B cell (primary cell): Measurements from ENCODE around the gene CGNL1. TPM values are rescaled to one million over a fixed set of nuclear protein-coding genes. Genes with fewer than 3 reads are reported as not detected.

Experiments
- ATAC-seq: fragments of 200-7000 bp; cut with Tn5 transposase; one replicate; pipeline ENCODE4 v1.10.0; 2021; ENCODE audit warnings: low read depth, mild to moderate bottlenecking, moderate number of reproducible peaks, moderate library complexity
- CTCF ChIA-PET: fragments of 350-600 bp; sonication (Branson Sonifier 250); formaldehyde crosslinking; loops from one replicate; lab custom pipeline; 2021; ENCODE audit warnings: antibody characterized with exemption, inconsistent platforms; lab: Charles Lee
- POLR2A ChIA-PET: fragments of 350-600 bp; sonication (Branson Sonifier 250); formaldehyde crosslinking; loops from one replicate; lab custom pipeline; 2021; ENCODE audit warnings: antibody characterized with exemption; lab: Charles Lee
- DNase-seq: peaks from one replicate; pipeline ENCODE4 v3.0.0; 2013
- H2AFZ ChIP-seq: 2 replicates; pipeline ENCODE4 v1.6.1; 2012; ENCODE audit warnings: mild to moderate bottlenecking, low read depth, low read length; ENCODE audit not compliant: insufficient read depth, poor library complexity, severe bottlenecking
- H3K27ac ChIP-seq, 2 donors: 1 replicate in 1 of 2; 2 replicates in 1 of 2; pipeline ENCODE4 v1.5.1; 2012 to 2013; ENCODE audit warnings: low read length in 2 of 2, mild to moderate bottlenecking in 2 of 2, moderate library complexity in 1 of 2
- H3K27me3 ChIP-seq, 4 experiments: fragments of 200-600 bp in 1 of 4; sonication (generic) in 1 of 4; replicated peaks in 1 of 4; 1 replicate in 2 of 4; 2 replicates in 2 of 4; pipeline versions ENCODE4 v1.6.1 to v1.7.0; 2013 to 2016; ENCODE audit warnings: low read length in 3 of 4, mild to moderate bottlenecking in 2 of 4, mixed read lengths in 1 of 4, moderate library complexity in 1 of 4; ENCODE audit not compliant: insufficient read depth in 4 of 4, control insufficient read depth in 3 of 4; ENCODE audit errors: control extremely low read depth in 1 of 4
- H3K36me3 ChIP-seq, 2 experiments: replicated peaks in 1 of 2; 1 replicate in 1 of 2; 2 replicates in 1 of 2; pipeline versions ENCODE4 v1.6.1 to v1.7.1; 2013; ENCODE audit warnings: low read length in 1 of 2; ENCODE audit not compliant: insufficient read depth in 2 of 2, control insufficient read depth in 1 of 2; ENCODE audit errors: control extremely low read depth in 1 of 2, extremely low read depth in 1 of 2
- H3K4me1 ChIP-seq, 2 donors: fragments of 200-600 bp in 1 of 2; sonication (generic) in 1 of 2; 1 replicate in 1 of 2; 2 replicates in 1 of 2; pipeline versions ENCODE4 v1.5.1 to v1.6.1; 2013 to 2017; ENCODE audit warnings: low read length in 2 of 2; ENCODE audit not compliant: control insufficient read depth in 2 of 2, insufficient read depth in 2 of 2
- H3K4me2 ChIP-seq: replicated peaks from 2 replicates; pipeline ENCODE3; 2012; ENCODE audit warnings: mild to moderate bottlenecking, low read depth, low read length; ENCODE audit not compliant: poor library complexity, severe bottlenecking
- H3K4me3 ChIP-seq, 5 experiments: fragments of 200-600 bp in 1 of 5; sonication (generic) in 1 of 5; 1 replicate in 3 of 5; 2 replicates in 2 of 5; pipeline versions ENCODE4 v1.5.1 to v1.7.0; 2011 to 2016; ENCODE audit warnings: low read length in 4 of 5, mild to moderate bottlenecking in 4 of 5, low read depth in 2 of 5, control low read depth in 1 of 5, moderate library complexity in 1 of 5; ENCODE audit not compliant: insufficient read depth in 1 of 5; ENCODE audit errors: control extremely low read depth in 1 of 5, extremely low read depth in 1 of 5
- H3K79me2 ChIP-seq: fragments of 200-600 bp; sonication (generic); one replicate; pipeline ENCODE4 v1.6.0; 2016; ENCODE audit warnings: low read length; ENCODE audit not compliant: control insufficient read depth, insufficient read depth
- H3K9ac ChIP-seq: fragments of 200-600 bp; sonication (generic); 2 replicates; pipeline ENCODE4 v1.6.1; 2017; ENCODE audit warnings: mild to moderate bottlenecking, low read length, moderate library complexity
- H3K9me3 ChIP-seq, 3 donors: one replicate each; pipeline versions ENCODE4 v1.6.1 to v1.7.1; 2013; ENCODE audit warnings: low read length in 2 of 3; ENCODE audit not compliant: control insufficient read depth in 2 of 3, insufficient read depth in 1 of 3; ENCODE audit errors: control extremely low read depth in 1 of 3
- H4K20me1 ChIP-seq: 2 replicates; pipeline ENCODE4 v1.6.0; 2012; ENCODE audit warnings: mild to moderate bottlenecking, low read length; ENCODE audit not compliant: insufficient read depth, control insufficient read depth, poor library complexity, severe bottlenecking
- H3K27ac Mint-ChIP-seq: one replicate; pipeline ENCODE4 v1.8.0; 2021; ENCODE audit warnings: mixed read lengths
- H3K27me3 Mint-ChIP-seq: one replicate; pipeline ENCODE4 v1.8.0; 2021; ENCODE audit warnings: mixed read lengths
- H3K4me1 Mint-ChIP-seq: one replicate; pipeline ENCODE4 v1.8.0; 2021; ENCODE audit warnings: mixed read lengths
- H3K4me3 Mint-ChIP-seq: one replicate; pipeline ENCODE4 v1.8.0; 2021; ENCODE audit warnings: mixed read lengths
- H3K9me3 Mint-ChIP-seq: one replicate; pipeline ENCODE4 v1.8.0; 2022; ENCODE audit warnings: mixed read lengths; ENCODE audit not compliant: insufficient read depth
- CTCF ChIP-seq: fragments of 200-600 bp; IDR thresholded peaks from one replicate; pipeline ENCODE4 v1.8.0; 2022; ENCODE audit warnings: antibody characterized with exemption, mild to moderate bottlenecking
- EZH2 ChIP-seq: IDR thresholded peaks from 2 replicates; pipeline ENCODE4 v1.6.1; 2012; ENCODE audit warnings: borderline replicate concordance, low read depth, mild to moderate bottlenecking, moderate library complexity, low read length; ENCODE audit not compliant: insufficient read depth, poor library complexity, severe bottlenecking
- WGBS: methylation state at CpG from one replicate; pipeline ENCODE4 v1.1.5; 2013; ENCODE audit warnings: missing lambda C conversion rate; ENCODE audit not compliant: insufficient coverage; 5-methylcytosine and 5-hydroxymethylcytosine counted together
- intact Hi-C: fragments of 100-400 bp; cut with micrococcal nuclease; formaldehyde crosslinking; loops from one replicate; pipeline ENCODE4 v1.10.0; 2022
- polyA plus RNA-seq: library from polyadenylated mRNA; depleted of rRNA; stranded (reverse); fragments of >200 nt; gene quantifications from 2 replicates; pipeline ENCODE4 v1.2.3, GENCODE V29; 2012
- total RNA-seq, 2 donors: library from RNA; stranded (reverse); fragments of 120-200 nt in 1 of 2; gene quantifications; 1 replicate in 1 of 2; 2 replicates in 1 of 2; pipeline versions ENCODE4 v1.2.3 to v1.2.4, GENCODE V29; 2013 to 2022

CGNL1 gene
- total and polyA plus RNA-seq, 2 donors (not counting 1 experiment from before 2014, with no cell fraction given) = 0.03 to 0.12 TPM

DNA sequence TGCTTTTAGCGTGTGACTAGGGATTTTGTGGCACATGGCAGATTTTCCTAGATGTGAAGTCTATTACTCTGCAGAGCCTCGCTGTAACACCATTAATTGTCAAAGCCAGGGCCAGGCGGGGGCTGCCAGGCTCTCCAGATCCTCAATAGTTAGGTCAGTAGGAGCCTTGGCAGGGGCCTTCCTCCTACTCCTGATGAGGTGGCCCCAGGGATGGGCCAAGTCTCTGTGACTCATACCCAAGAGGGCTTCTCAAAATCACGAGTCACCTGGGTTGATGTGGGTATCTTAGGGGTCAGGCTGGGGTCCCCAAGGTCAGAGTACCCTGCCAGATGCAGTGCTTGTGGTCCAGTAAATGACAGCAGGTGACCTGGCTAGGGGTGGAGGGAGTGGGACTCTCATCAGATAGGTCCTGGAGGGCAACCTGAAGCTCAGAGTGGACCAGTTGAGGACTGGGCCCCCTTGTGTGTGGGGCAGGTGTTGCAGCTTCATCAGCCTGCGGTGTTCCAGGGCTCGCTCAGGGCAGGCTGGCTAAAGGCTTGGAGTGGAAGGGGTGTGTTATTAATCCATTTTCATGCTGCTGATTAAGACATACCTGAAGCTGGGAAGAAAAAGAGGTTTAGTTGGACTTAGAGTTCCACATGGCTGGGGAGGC, 126.9 kb downstream of the CGNL1 start:
- no peaks in the 10 kb centered on the region for H3K36me3 ChIP-seq
- no peaks in the 10 kb centered on the region for H3K9me3 ChIP-seq
- H3K9ac ChIP-seq = no peak overlapping the region
- DNase-seq (no peak), ATAC-seq (no peak)
- peaks cover 0 to 3% (median 0%) of the 10 kb centered on the region in 4 experiments for H3K27me3 ChIP-seq
- no peak overlapping the region for H2AFZ ChIP-seq
- no peak overlapping the region for H3K4me3 ChIP-seq
- ChIA-PET CTCF (interaction anchor here (1.1 to 1.8 kb wide), 4 partner anchors 24 to 358 kb away, joined by 3 to 6 read pairs (median 3); no protein-coding TSS in a partner anchor), POLR2A (no interaction called here)
- no peak overlapping the region for H3K27ac ChIP-seq
- intact Hi-C loops = no loop called here
- H4K20me1 ChIP-seq = no peaks in the 10 kb centered on the region
- Mint-ChIP-seq H3K9me3 (no peaks in the 10 kb centered on the region), H3K4me1 (peaks cover 11% of the 10 kb centered on the region), H3K4me3 (no peak overlapping the region), H3K27ac (no peak overlapping the region), H3K27me3 (peaks cover 2% of the 10 kb centered on the region)
- TF ChIP-seq CTCF (no peak), EZH2 (no peak)
- WGBS = 94% methylated on average over 6 of the region's 6 CpGs
- no peak overlapping the region for H3K4me2 ChIP-seq
- peaks cover 0 to 4% of the 10 kb centered on the region in 2 donors for H3K4me1 ChIP-seq
- H3K79me2 ChIP-seq = no peaks in the 10 kb centered on the region

DNA sequence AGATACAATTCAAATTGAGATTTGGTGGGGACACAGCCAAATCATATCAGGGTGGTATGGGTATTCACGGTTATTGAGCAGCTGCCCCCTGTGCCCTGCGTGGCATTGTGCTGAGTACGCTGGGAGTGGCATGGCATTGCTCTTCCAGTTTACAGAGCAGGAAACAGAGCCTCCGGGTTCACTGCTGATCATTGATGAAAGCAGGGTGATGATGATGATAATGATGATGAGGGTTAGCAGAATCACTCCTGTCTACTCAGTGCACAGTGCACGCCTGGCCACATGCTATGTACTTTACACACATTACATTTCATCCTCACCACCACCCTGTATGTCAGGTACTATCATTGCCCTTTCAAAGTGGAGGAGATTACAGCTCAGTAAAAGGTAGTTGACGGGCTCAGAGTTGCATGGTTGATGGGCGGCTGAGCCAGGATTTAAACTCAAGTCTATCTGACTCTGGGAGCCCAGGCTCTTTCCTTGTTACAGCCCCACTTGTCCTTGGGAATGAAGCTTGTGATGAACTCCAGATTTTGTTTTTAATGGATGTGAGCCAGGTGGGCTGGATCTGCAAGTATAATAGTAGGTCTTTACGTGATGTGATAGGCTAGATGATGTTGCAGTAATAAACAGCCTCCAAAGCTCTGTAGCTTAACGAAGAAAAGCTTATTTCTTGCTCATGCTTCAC, 127.8 kb downstream of the CGNL1 start:
- Mint-ChIP-seq H3K4me3 (no peak overlapping the region), H3K4me1 (peaks cover 20% of the 10 kb centered on the region), H3K27me3 (peaks cover 2% of the 10 kb centered on the region), H3K9me3 (no peaks in the 10 kb centered on the region), H3K27ac (no peak overlapping the region)
- H3K9me3 ChIP-seq = no peaks in the 10 kb centered on the region
- H3K27me3 ChIP-seq = peaks cover 0 to 3% (median 0%) of the 10 kb centered on the region in 4 experiments
- WGBS = 95% methylated on average over 7 of the region's 9 CpGs
- intact Hi-C loops = no loop called here
- no peaks in the 10 kb centered on the region for H3K79me2 ChIP-seq
- H3K27ac ChIP-seq = no peak overlapping the region
- H3K4me2 ChIP-seq = no peak overlapping the region
- H3K36me3 ChIP-seq = no peaks in the 10 kb centered on the region
- peaks cover 8 to 12% of the 10 kb centered on the region in 2 donors for H3K4me1 ChIP-seq
- TF ChIP-seq EZH2 (no peak), CTCF (no peak)
- no peak overlapping the region for H2AFZ ChIP-seq
- no peaks in the 10 kb centered on the region for H4K20me1 ChIP-seq
- no peak overlapping the region for H3K4me3 ChIP-seq
- ChIA-PET POLR2A (no interaction called here), CTCF (interaction anchor here (1.0 to 2.0 kb wide), 5 partner anchors 15 to 163 kb away, joined by 3 to 6 read pairs (median 3); no protein-coding TSS in a partner anchor)
- H3K9ac ChIP-seq = no peak overlapping the region
- no peak for ATAC-seq
- no peak for DNase-seq
